ENCODE measurements around the gene ARHGAP26.
A peak's percentile ranks its signal among the peaks of the same experiment; 100 is the strongest.
"Not testable (repeated sequence)": the region's sequence is repeated elsewhere in the genome, so short reads cannot be mapped to it uniquely, and the experiment has no call there.

ARHGAP26 gene

DNA sequence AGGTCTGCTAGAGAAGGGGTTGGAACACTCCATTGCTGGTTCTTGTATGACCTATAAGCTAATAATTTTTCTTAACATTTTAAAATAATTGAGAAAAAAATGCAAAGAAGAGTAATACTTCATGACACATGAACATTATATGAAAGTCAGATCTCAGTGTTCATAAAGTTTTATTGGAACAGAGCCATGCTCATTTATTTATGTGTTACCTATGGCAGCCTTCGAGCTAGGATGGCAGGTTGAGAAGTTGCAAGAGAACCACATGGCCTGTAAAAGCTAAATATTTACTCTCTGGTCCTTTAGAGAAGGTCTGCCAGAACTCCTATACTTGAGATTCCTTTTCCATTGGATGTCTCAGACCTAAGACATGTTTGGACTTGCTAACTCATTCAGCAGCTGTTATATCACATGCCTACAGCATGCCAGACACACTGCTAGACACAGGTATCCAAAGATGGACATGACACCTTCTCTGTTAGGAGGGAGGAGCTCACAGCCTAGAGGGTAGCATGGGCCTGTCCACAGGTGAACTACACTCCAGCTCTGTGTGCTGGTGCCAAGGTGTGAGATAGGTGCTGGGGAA is 304.3 kb downstream of the ARHGAP26 start:
- no peak for DNase-seq

DNA sequence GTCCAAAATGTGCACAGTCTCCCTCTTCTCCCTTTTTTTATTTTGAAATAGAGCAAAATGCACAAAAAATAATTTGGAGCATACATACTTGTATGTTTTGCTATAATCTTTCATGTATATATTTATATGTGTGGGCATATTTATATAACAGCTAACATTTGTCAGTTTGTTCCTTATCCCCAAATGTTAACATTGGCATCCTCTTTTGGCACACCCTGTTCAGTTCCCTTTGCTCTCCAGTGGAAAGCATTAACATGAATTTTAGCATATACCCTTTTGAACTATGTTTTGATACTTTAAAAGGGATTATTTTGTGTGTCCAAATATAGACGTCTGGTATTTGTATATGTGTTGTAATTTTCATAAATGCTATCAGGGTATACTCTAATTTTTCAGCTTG is 306.2 kb downstream of the ARHGAP26 start:
- no peak for DNase-seq

GRCh38 chr5:143077453-143078103 is 307.4 kb downstream of the ARHGAP26 start:
- DNase-seq = no peak

GRCh38 chr5:143078313-143078712 is 308.1 kb downstream of the ARHGAP26 start:
- DNase-seq = no peak

DNA sequence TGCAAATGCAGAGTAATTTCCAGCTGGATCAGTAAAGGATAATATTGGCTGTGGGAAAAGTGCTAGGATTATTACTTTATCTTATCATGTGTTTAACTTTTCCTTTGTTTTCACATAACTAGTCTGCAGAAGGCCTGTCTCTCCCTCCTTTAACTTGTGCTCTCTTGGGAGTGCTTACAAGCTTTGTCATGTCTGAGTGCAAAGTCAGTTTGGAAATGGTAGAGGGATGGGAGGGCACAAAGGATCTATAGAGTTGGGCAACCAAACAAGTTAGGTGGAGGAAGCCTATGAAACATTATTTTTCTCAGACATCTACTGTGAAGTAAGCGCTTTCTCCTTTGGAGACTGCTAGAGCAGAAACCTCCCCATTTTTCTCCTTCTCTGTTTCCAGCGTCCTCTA is 308.8 kb downstream of the ARHGAP26 start:
- DNase-seq = no peak

GRCh38 chr5:143080407-143080806 is 310.2 kb downstream of the ARHGAP26 start:
- no peak for DNase-seq

GRCh38 chr5:143080982-143081381 is 310.8 kb downstream of the ARHGAP26 start:
- no peak for DNase-seq

DNA sequence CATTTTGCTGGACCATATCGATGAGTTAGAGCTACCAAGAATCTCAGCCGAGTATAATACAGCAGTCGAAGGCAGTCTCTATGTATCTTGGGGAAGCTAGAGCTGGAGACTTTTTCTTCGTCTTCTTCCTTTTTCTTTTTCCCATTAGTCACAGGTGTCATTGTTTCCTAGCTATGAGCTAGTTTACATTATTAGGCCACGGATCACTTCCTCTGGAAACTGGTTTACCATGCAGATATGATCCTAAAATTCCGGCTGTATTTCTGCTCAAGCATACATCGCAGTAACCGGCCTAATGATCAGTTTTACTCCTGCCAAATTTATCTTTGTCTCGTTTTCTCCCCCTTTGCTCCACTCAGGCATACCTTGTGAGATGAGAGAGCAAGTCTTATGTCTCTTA is 312.8 kb downstream of the ARHGAP26 start:
- no peak for DNase-seq

GRCh38 chr5:143084407-143084806 is 314.2 kb downstream of the ARHGAP26 start:
- DNase-seq = no peak

- peak; percentile 59 for DNase-seq
These were observed 315.2 kb downstream of the ARHGAP26 start for GRCh38 chr5:143085319-143085917.

GRCh38 chr5:143086546-143086907 is 316.4 kb downstream of the ARHGAP26 start:
- DNase-seq = no peak

DNA sequence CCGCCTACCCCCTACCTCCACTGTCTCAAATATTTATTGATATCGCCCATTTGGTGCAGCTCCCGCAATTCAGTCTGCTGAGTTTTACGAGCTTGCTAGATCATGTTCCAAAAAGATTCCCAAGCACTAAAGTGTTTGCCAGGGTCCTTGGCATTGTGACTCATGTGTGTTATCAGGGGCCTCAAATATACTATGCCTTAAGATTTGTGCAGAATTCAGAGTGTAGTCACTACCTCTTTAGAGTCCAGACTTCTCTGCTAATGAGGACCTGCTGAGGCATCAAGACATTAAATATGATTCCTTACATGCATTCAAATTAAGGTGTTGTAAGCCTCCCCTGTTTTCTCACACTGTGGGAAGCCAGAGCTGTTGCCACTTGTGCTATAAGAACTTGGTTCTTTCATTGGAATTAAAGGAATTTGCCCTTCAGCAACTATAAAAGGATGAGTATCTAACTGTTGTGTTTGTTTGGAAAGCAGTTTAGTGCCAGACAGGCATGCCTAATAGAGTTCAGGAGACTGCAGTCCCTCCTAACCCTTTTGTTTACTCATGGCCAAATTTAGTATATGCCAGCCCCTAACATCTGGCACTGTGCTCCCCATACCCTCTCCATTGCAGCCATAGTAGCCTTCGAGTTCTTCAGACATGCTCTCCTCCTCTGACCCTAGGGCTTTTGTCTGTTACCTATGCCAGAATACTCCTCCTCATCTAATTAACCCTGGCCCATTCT is 316.9 kb downstream of the ARHGAP26 start:
- DNase-seq = no peak

- not testable (repeated sequence) for DNase-seq
These were observed 318.5 kb downstream of the ARHGAP26 start for GRCh38 chr5:143088702-143089101.

DNA sequence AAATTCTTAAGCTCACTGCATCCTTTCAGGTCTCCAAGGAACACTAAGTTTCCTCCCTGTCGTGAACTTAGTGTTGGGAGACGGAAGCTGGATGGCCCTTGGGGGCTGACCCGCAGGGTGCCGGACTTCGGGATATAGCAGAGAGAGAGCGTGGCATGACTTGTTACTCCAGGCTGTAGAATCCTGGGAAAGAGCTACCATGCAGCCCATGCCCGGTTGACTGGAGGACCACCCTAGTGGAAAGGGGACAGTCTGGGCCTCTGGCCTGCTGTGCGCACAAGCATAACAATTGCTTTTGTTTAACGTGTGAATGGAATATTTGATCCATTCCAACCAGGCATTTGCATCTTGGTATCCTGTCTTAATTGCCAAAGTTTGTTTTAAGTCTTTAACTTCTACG is 319.9 kb downstream of the ARHGAP26 start:
- DNase-seq = not testable (repeated sequence)

- DNase-seq = not testable (repeated sequence)
These were observed 322.7 kb downstream of the ARHGAP26 start for GRCh38 chr5:143092711-143093451.

DNA sequence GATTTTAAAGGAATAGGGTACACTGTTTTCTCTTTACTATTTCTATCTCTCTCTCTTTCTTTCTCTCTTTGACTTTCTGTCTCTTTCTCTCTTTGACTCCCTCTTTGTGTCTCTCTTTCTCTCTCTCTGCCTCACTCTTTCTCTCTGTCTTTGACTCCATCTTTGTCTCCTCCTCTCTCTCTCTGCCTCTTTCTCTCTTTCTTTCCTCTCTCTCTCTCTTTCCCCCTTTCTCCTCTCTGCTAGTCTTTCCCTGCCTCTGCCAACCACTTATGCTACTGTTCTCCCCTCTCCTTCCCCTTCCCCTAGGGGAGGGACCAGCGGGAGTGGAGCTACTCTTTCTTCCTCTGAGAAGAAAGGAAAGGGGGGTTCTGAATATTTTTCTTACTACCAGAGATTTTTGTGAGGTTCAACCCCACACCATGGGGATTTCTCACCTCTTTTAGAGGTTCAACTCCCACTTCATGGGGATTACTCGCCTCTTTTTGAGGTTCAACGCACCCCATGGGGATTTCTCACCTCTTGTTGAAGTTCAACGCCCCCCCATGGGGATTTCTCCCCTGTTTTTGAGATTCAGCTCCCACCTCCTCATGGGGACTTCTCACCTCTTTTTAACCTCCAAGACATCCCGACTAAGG is 323.4 kb downstream of the ARHGAP26 start:
- no peak for DNase-seq

DNA sequence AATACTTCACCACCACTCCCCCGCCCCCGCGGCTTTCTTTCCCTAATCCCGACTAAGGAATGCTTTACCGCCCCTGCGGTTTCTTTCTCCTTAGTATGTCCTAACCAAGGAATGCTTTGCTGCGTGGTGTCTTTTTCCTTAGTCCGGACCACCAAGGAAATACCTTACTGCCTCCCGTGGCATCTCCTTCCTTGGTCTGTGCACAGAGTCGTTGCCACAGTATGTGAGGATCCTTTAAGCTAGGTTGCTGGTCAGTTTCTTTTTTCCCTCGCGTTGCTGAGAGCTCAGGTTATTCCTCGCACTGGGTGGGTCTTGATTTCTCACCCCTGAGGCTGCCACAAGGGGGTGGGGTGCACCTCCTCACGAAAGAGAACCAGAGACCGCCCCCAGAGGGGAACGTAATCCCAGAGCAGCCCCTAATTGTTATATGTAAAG is 323.9 kb downstream of the ARHGAP26 start:
- DNase-seq = no peak

- DNase-seq = not testable (repeated sequence)
These were observed 324.4 kb downstream of the ARHGAP26 start for GRCh38 chr5:143094608-143095007.

DNA sequence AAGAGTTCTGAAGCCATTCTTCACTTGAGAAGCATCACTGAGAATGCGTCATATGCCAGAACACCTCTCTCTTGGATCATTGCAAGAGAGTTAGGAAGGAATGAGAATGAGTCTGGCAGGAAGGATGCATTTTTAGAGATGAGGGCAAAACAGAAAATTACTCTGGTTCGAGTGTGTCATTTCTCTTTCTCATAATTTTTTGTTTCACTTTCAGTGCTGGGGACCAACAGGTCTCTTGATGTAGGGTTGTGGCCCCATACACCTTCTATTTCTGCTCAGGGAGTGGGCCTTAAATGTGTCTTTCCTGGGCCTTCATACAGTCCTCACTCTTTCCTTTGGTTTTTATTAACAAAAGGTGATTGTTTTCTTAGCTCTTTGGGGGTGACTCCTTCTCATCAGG is 330.9 kb downstream of the ARHGAP26 start:
- DNase-seq = no peak

- DNase-seq = no peak
These were observed 331.7 kb downstream of the ARHGAP26 start for GRCh38 chr5:143101725-143102386.

- DNase-seq = no peak
These were observed 332.2 kb downstream of the ARHGAP26 start for GRCh38 chr5:143102411-143102810.
